ENCODE results near the gene CDC42SE1. TPM values are rescaled to one million over a fixed set of nuclear protein-coding genes. Genes with fewer than 3 reads are reported as not detected.

Gene CDC42SE1
- total RNA-seq, 1 experiment from 2014 or later = 62.8 TPM

DNA sequence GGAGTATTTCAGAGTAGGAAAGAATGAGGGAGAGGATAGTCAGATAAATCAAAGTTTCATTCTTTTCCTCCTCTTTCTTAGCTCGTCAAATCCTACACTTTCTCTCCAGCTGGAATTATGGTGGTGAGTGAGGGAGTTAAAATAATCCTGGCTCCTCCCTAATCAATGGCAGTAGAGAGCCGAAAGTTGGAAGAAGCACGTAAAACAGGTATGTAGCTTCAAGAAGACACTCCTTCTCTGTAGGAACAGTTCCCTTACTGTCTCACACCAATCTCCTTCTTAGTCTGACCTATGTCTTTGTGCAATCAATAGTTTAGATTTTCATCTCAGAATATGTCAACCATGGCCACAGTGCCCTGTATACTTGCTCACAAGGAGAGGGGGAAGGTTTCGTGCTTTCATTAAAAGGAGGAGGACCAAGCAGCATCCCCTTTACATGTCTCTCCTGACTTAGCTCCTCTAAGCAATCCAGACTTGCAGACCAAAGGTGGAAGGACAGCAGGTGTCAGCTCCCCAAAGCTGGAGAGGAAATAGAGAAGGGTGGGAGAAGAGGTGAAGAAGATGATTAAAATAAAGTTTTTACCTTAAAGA, 53.6 kb downstream of the CDC42SE1 start:
- Histone ChIP-seq H3K4me2 (peak overlapping the region; percentile 86), H4K20me1 (ENCODE audit: insufficient read depth) (no peaks in the 10 kb centered on the region), H3K27me3 (ENCODE audit: insufficient read depth, low read depth) (no peaks in the 10 kb centered on the region), H3K9me3 (ENCODE audit: insufficient read depth, low read depth) (no peaks in the 10 kb centered on the region), H3F3A (ENCODE audit: insufficient read depth, low read depth) (peaks cover 28% of the 10 kb centered on the region), H3K9me2 (ENCODE audit: insufficient read depth) (no peaks in the 10 kb centered on the region), H3K4me3 (peak overlapping the region; percentile 56; the same call in 1 of the 2 replicates), H3K36me3 (ENCODE audit: low read depth) (no peaks in the 10 kb centered on the region), H3K4me1 (replicated peaks; ENCODE audit: insufficient read depth) (peaks cover 56% of the 10 kb centered on the region), H3K79me2 (ENCODE audit: low read depth) (peaks cover 23% of the 10 kb centered on the region), H2AFZ (peak overlapping the region; percentile 81), H3K27ac (peak overlapping the region; percentile 68)
- POLR2A ChIA-PET (ENCODE audit: unreplicated experiment) = interaction anchor here (0.6 to 1.5 kb wide), 7 partner anchors 24 to 796 kb away, joined by 3 to 14 read pairs (median 4); partner anchors contain the start of genes ANXA9 and GOLPH3L
- intact Hi-C loops (cut with micrococcal nuclease; ENCODE audit: unreplicated experiment) = loop anchor here (5.0 kb wide), 3 partner anchors 161 to 749 kb away; partner anchors contain the start of genes CA14, LYSMD1 and SCNM1
- CTCF ChIA-PET = interaction anchor here (0.6 to 2.1 kb wide), 4 partner anchors 8 to 84 kb away, joined by 3 to 11 read pairs (median 4); partner anchors contain the start of gene ANXA9
- TF ChIP-seq, protein P1, sequence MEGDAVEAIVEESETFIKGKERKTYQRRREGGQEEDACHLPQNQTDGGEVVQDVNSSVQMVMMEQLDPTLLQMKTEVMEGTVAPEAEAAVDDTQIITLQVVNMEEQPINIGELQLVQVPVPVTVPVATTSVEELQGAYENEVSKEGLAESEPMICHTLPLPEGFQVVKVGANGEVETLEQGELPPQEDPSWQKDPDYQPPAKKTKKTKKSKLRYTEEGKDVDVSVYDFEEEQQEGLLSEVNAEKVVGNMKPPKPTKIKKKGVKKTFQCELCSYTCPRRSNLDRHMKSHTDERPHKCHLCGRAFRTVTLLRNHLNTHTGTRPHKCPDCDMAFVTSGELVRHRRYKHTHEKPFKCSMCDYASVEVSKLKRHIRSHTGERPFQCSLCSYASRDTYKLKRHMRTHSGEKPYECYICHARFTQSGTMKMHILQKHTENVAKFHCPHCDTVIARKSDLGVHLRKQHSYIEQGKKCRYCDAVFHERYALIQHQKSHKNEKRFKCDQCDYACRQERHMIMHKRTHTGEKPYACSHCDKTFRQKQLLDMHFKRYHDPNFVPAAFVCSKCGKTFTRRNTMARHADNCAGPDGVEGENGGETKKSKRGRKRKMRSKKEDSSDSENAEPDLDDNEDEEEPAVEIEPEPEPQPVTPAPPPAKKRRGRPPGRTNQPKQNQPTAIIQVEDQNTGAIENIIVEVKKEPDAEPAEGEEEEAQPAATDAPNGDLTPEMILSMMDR (conservative IDR thresholded peaks at IDR 0.05) = no peak
- no peak for TF ChIP-seq EZH2 (IDR thresholded peaks at IDR 0.05; ENCODE audit: low read depth)
- DNase-seq = no peak
- no TSS peak for BruUV-seq (replicated peaks)

DNA sequence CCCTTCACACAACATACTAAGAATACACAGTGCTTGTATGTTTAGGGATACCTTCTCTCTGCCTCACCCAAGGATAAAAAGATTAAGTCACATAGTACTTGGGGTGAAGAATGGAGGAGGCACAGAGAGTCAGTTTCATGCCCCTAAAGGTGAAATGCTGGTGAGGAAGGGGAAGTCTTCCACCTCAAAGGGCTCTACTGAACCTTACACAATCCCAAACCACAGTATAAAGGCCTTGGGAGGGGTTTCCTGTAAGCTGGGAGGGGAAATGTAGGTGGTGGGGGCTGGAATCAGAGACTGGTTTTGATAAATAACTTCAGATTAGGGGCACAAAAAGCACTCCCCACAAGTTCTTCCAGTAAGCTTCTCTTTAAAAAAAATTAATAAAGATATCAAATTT, 56.2 kb downstream of the CDC42SE1 start:
- H3K4me1 ChIP-seq (replicated peaks; ENCODE audit: insufficient read depth) = peaks cover 50% of the 10 kb centered on the region
- no peak overlapping the region for H3K4me2 ChIP-seq
- ChIA-PET POLR2A (ENCODE audit: unreplicated experiment) (interaction anchor here (0.6 to 0.9 kb wide), 2 partner anchors 44 to 741 kb away, joined by 3 to 5 read pairs; no protein-coding TSS in a partner anchor), CTCF (interaction anchor here (1.2 kb wide), 1 partner anchor 22 kb away, joined by 3 read pairs; no protein-coding TSS in a partner anchor)
- H3K36me3 ChIP-seq (ENCODE audit: low read depth) = no peaks in the 10 kb centered on the region
- H3K9me3 ChIP-seq (ENCODE audit: insufficient read depth, low read depth) = no peaks in the 10 kb centered on the region
- no peaks in the 10 kb centered on the region for H3K79me2 ChIP-seq (ENCODE audit: low read depth)
- peaks cover 28% of the 10 kb centered on the region for H3F3A ChIP-seq (ENCODE audit: insufficient read depth, low read depth)
- no peak overlapping the region for H3K27ac ChIP-seq
- no peaks in the 10 kb centered on the region for H3K9me2 ChIP-seq (ENCODE audit: insufficient read depth)
- no peak for DNase-seq
- H3K4me3 ChIP-seq = no peak overlapping the region
- no peak for TF ChIP-seq EZH2 (IDR thresholded peaks at IDR 0.05; ENCODE audit: low read depth)
- intact Hi-C loops (cut with micrococcal nuclease; ENCODE audit: unreplicated experiment) = no loop called here
- H2AFZ ChIP-seq = no peak overlapping the region
- no peaks in the 10 kb centered on the region for H3K27me3 ChIP-seq (ENCODE audit: insufficient read depth, low read depth)
- no TSS peak for BruUV-seq (replicated peaks)
- H4K20me1 ChIP-seq (ENCODE audit: insufficient read depth) = no peaks in the 10 kb centered on the region

DNA sequence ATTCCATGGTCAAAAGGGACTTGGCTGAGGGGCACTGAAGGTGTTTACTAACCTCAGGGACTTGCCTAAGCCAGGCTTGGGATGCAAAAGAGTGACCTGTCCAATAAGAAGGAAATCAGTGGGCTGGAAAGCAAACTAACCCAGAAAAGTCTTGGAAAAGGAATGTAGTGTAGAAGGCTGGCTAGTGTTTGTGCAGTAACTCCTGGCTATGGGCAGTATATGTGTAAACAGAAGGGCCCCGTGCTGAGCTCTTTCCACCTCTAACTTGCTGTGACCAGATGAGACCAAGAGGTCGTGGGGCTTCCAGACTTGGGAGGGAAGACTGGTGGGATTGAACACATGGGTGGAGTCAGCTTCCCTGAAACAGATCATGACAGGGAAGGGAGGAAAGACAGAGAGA, 56.8 kb downstream of the CDC42SE1 start:
- Histone ChIP-seq H3K36me3 (ENCODE audit: low read depth) (no peaks in the 10 kb centered on the region), H3K9me3 (ENCODE audit: insufficient read depth, low read depth) (no peaks in the 10 kb centered on the region), H4K20me1 (ENCODE audit: insufficient read depth) (no peaks in the 10 kb centered on the region), H3K79me2 (ENCODE audit: low read depth) (no peaks in the 10 kb centered on the region), H3K9me2 (ENCODE audit: insufficient read depth) (no peaks in the 10 kb centered on the region), H3F3A (ENCODE audit: insufficient read depth, low read depth) (peaks cover 24% of the 10 kb centered on the region), H2AFZ (no peak overlapping the region), H3K27ac (no peak overlapping the region), H3K4me3 (no peak overlapping the region), H3K4me2 (no peak overlapping the region), H3K4me1 (replicated peaks; ENCODE audit: insufficient read depth) (peaks cover 46% of the 10 kb centered on the region), H3K27me3 (ENCODE audit: insufficient read depth, low read depth) (no peaks in the 10 kb centered on the region)
- no TSS peak for BruUV-seq (replicated peaks)
- POLR2A ChIA-PET (ENCODE audit: unreplicated experiment) = interaction anchor here (0.9 kb wide), 1 partner anchor 740 kb away, joined by 5 read pairs; no protein-coding TSS in a partner anchor
- no peak for DNase-seq
- TF ChIP-seq, protein P1 (conservative IDR thresholded peaks at IDR 0.05) = no peak
- CTCF ChIA-PET = interaction anchor here (1.2 kb wide), 1 partner anchor 21 kb away, joined by 3 read pairs; no protein-coding TSS in a partner anchor
- intact Hi-C loops (cut with micrococcal nuclease; ENCODE audit: unreplicated experiment) = no loop called here

Data from PC-9 (cell line).